Dermis microvascular lymphatic vessel endothelial cell (primary cell): Measurements from ENCODE around the gene SSBP3. TPM values are rescaled to one million over a fixed set of nuclear protein-coding genes. Genes with fewer than 3 reads are reported as not detected.

Experiments used
- DNase-seq, 2 donors: peaks; one replicate each; pipeline versions ENCODE4 v3.0.0 to v3.0.0-alpha.2; 2010; ENCODE audit warnings: low read depth in 2 of 2
- total RNA-seq: library from RNA; depleted of rRNA; stranded (reverse); fragments of >200 nt; gene quantifications from 2 replicates; pipeline ENCODE4 v1.2.1, GENCODE V29; 2014

SSBP3 gene
- total RNA-seq, 1 donor from 2014 or later: 8.7 TPM

- peak in 1 of 2 donors; percentile 54 for DNase-seq
Observed at GRCh38 chr1:54287176-54287650, 119.0 kb downstream of the SSBP3 start.

GRCh38 chr1:54285815-54286345 is 120.3 kb downstream of the SSBP3 start:
- no peak for DNase-seq

- no peak for DNase-seq
Observed at GRCh38 chr1:54284781-54285529, 121.2 kb downstream of the SSBP3 start.

GRCh38 chr1:54283635-54284385 is 122.4 kb downstream of the SSBP3 start:
- no peak for DNase-seq

GRCh38 chr1:54282101-54282847 is 123.9 kb downstream of the SSBP3 start:
- DNase-seq: no peak

GRCh38 chr1:54280651-54281050 is 125.5 kb downstream of the SSBP3 start:
- no peak for DNase-seq

GRCh38 chr1:54279457-54279856 is 126.7 kb downstream of the SSBP3 start:
- DNase-seq: no peak

- no peak for DNase-seq
Observed at GRCh38 chr1:54278941-54279422, 127.2 kb downstream of the SSBP3 start.

GRCh38 chr1:54277451-54278341 is 128.5 kb downstream of the SSBP3 start:
- DNase-seq: no peak

GRCh38 chr1:54276617-54277450 is 129.4 kb downstream of the SSBP3 start:
- no peak for DNase-seq

GRCh38 chr1:54275349-54275748 is 130.8 kb downstream of the SSBP3 start:
- peak; percentile 55 to 61 for DNase-seq

- DNase-seq: no peak
Observed at GRCh38 chr1:54274881-54275280, 131.3 kb downstream of the SSBP3 start.

GRCh38 chr1:54274448-54274847 is 131.7 kb downstream of the SSBP3 start:
- DNase-seq: no peak

GRCh38 chr1:54273795-54274163 is 132.4 kb downstream of the SSBP3 start:
- no peak for DNase-seq

- peak; percentile 78 to 80 for DNase-seq
Observed at GRCh38 chr1:54273092-54273794, 133.0 kb downstream of the SSBP3 start.

- no peak for DNase-seq
Observed at GRCh38 chr1:54272772-54273091, 133.5 kb downstream of the SSBP3 start.

GRCh38 chr1:54272134-54272533 is 134.1 kb downstream of the SSBP3 start:
- DNase-seq: no peak

- DNase-seq: no peak
Observed at GRCh38 chr1:54271341-54271740, 134.9 kb downstream of the SSBP3 start.

- no peak for DNase-seq
Observed at GRCh38 chr1:54270543-54270942, 135.7 kb downstream of the SSBP3 start.
